Common myeloid progenitor, CD34-positive (primary cell): ENCODE results near the gene GJC3.
"Not testable (repeated sequence)": the region's sequence is repeated elsewhere in the genome, so short reads cannot be mapped to it uniquely, and the experiment has no call there.

Source experiments
- CTCF ChIA-PET: fragments of 350-600 bp; sonication (Branson Sonifier 250); formaldehyde crosslinking; loops from one replicate; lab custom pipeline; 2021; ENCODE audit warnings: antibody characterized with exemption; lab: Charles Lee
- POLR2A ChIA-PET: fragments of 350-600 bp; sonication (Branson Sonifier 250); formaldehyde crosslinking; loops from one replicate; lab custom pipeline; 2021; ENCODE audit warnings: antibody characterized with exemption; lab: Charles Lee
- DNase-seq, 3 donors: peaks; one replicate each; pipeline versions ENCODE4 v3.0.0 to v3.0.0-alpha.2; 2013
- H3K27ac ChIP-seq, 2 experiments: 1 replicate in 1 of 2; 2 replicates in 1 of 2; pipeline ENCODE4 v1.7.0; 2013; ENCODE audit warnings: inconsistent platforms in 2 of 2, low read length in 2 of 2, mild to moderate bottlenecking in 2 of 2, low read depth in 1 of 2, moderate library complexity in 1 of 2; ENCODE audit not compliant: severe bottlenecking in 2 of 2, insufficient read depth in 1 of 2, poor library complexity in 1 of 2
- H3K27me3 ChIP-seq, 5 experiments: replicated peaks in 2 of 5; 1 replicate in 3 of 5; 2 replicates in 2 of 5; pipeline versions ENCODE4 v1.6.1 to v1.7.0; 2013; ENCODE audit warnings: low read length in 4 of 5, mild to moderate bottlenecking in 2 of 5, moderate library complexity in 2 of 5, inconsistent platforms in 1 of 5; ENCODE audit not compliant: insufficient read depth in 5 of 5, control insufficient read depth in 4 of 5
- H3K36me3 ChIP-seq, 4 experiments: 1 replicate in 2 of 4; 2 replicates in 2 of 4; pipeline versions ENCODE4 v1.6.1 to v1.7.0; 2013; ENCODE audit warnings: low read length in 3 of 4, control low read depth in 1 of 4, mild to moderate bottlenecking in 1 of 4; ENCODE audit not compliant: control insufficient read depth in 4 of 4, insufficient read depth in 4 of 4
- H3K4me1 ChIP-seq, 4 experiments: 1 replicate in 3 of 4; 2 replicates in 1 of 4; pipeline versions ENCODE4 v1.6.1 to v1.7.1; 2013; ENCODE audit warnings: low read length in 3 of 4, mild to moderate bottlenecking in 3 of 4, control low read depth in 1 of 4, inconsistent platforms in 1 of 4, moderate library complexity in 1 of 4; ENCODE audit not compliant: control insufficient read depth in 4 of 4, insufficient read depth in 4 of 4; ENCODE audit errors: control extremely low read depth in 1 of 4
- H3K4me3 ChIP-seq, 7 experiments: 1 replicate in 4 of 7; 2 replicates in 3 of 7; pipeline versions ENCODE4 v1.5.1 to v1.7.0; 2013; ENCODE audit warnings: mild to moderate bottlenecking in 7 of 7, low read length in 6 of 7, moderate library complexity in 6 of 7, inconsistent platforms in 2 of 7, low read depth in 2 of 7, control low read depth in 1 of 7; ENCODE audit not compliant: insufficient read depth in 4 of 7, control insufficient read depth in 1 of 7; ENCODE audit errors: extremely low read depth in 1 of 7
- H3K9me3 ChIP-seq, 5 experiments: 1 replicate in 4 of 5; 2 replicates in 1 of 5; pipeline versions ENCODE4 v1.6.1 to v1.7.1; 2013; ENCODE audit warnings: low read length in 4 of 5, mild to moderate bottlenecking in 2 of 5, inconsistent platforms in 1 of 5, low read depth in 1 of 5, moderate library complexity in 1 of 5; ENCODE audit not compliant: control insufficient read depth in 4 of 5, insufficient read depth in 2 of 5; ENCODE audit errors: control extremely low read depth in 1 of 5
- WGBS: methylation state at CpG from one replicate; pipeline ENCODE4 v1.1.5; 2013; ENCODE audit not compliant: insufficient coverage; 5-methylcytosine and 5-hydroxymethylcytosine counted together

GJC3 gene

DNA sequence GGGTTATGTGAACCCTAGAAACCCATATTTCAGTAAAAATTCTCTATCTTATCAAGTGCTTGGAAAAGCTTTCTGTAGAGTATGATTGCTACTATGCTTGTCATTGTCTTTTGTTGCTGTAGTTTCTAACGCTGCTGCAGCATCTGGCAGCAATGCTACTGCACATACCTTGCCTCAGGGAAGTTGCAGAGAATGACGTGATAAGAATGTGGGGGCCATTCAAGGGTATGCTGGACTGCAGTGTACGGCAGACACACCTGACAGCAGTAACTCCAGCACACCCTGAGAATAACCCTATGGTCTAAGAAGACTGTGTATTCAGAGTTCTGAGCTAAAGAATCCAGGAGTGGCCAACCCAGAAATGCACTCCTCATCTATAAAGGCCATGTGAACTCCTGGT lies 30.6 kb downstream of the GJC3 start:
- Histone ChIP-seq H3K27ac (no peak overlapping the region), H3K27me3 (no peaks in the 10 kb centered on the region), H3K4me3 (no peak overlapping the region), H3K4me1 (peaks cover 0 to 3% (median 0%) of the 10 kb centered on the region in 4 experiments), H3K36me3 (peaks cover 17 to 61% (median 40%) of the 10 kb centered on the region in 4 experiments), H3K9me3 (peaks cover 0 to 4% (median 0%) of the 10 kb centered on the region in 5 experiments)
- DNase-seq = no peak
- ChIA-PET CTCF (no interaction called here), POLR2A (no interaction called here)
- WGBS = 93% methylated on average over 3 of the region's 3 CpGs

DNA sequence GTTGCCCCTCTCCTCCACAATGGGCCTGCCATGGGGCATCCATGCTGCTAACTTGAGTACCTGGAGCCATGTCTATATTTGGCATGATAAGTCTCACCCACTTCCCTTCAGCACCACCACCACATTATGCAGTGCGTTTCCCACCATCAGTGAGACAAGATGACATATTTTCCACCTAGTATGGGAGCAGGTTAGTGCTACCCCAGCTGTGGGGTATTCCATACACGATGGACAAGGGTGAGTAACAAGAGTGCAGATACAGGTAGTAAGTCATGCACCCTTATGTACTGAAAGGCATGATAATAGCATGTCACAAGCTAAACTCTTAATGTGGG lies 31.4 kb downstream of the GJC3 start:
- POLR2A ChIA-PET = no interaction called here
- H3K36me3 ChIP-seq = peaks cover 15 to 53% (median 32%) of the 10 kb centered on the region in 4 experiments
- CTCF ChIA-PET = no interaction called here
- peaks cover 0 to 4% (median 0%) of the 10 kb centered on the region in 5 experiments for H3K9me3 ChIP-seq
- H3K27me3 ChIP-seq = no peaks in the 10 kb centered on the region
- DNase-seq = no peak
- no CpG with 5 or more reads among the region's 2 CpGs for WGBS
- H3K4me3 ChIP-seq = no peak overlapping the region
- H3K27ac ChIP-seq = no peak overlapping the region
- peaks cover 0 to 3% (median 0%) of the 10 kb centered on the region in 4 experiments for H3K4me1 ChIP-seq

DNA sequence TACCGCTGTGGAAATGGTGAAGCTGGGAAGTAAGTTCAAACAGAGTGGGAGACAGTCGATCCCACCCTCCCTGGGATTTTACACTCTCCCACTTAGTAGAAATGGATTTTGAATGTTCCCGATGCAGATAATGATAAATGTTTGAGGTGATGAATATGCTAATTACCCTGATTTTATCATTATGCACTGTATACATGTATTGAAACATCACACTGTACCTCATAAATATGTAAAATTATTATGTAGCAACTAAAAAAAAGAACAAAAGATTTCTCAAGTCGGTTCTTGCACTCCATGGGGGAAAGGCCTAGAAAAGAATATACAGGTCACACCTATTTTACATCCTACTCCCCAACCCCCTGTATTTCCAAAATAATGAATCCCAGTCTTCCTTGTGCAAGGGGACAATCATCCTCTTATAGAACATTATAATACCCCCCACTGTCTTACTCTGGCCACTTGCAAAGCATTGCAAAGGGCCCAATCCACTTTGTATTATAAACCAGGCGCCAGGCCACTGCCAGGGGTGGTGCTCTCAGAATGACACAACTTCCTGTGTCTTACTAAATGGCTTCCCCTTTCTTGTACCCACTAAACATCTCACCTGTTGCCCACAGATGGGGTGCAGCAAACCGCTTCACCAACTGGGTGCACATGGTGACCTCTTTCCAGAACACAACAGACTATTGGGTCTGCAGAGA lies 31.9 kb downstream of the GJC3 start:
- Histone ChIP-seq H3K4me3 (no peak overlapping the region), H3K36me3 (peaks cover 11 to 49% (median 28%) of the 10 kb centered on the region in 4 experiments), H3K4me1 (peaks cover 0 to 3% (median 0%) of the 10 kb centered on the region in 4 experiments), H3K27me3 (no peaks in the 10 kb centered on the region), H3K9me3 (peaks cover 0 to 4% (median 0%) of the 10 kb centered on the region in 5 experiments), H3K27ac (no peak overlapping the region)
- CTCF ChIA-PET = no interaction called here
- no peak for DNase-seq
- 100% methylated on average over 2 of the region's 6 CpGs for WGBS
- POLR2A ChIA-PET = no interaction called here

DNA sequence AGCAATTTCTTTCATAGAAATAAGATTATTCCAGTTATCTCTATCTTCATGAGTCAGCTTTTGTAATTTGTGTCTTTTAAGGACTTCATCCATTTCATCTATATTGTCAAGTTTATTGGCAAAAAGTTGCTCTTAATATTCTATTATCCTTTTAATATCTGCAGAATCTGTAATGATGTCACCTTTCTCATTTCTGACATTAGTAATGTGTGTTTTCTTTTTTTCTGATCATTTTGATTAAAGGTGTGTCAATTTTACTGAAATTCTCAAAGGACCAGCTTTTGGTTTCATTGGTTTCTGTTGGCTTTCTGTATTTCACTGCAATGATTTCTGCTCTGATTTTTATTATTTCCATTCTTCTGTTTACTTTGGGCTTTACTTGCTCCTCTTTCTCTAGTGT lies 34.7 kb downstream of the GJC3 start:
- H3K27ac ChIP-seq = no peak overlapping the region
- peaks cover 0 to 8% (median 1%) of the 10 kb centered on the region in 5 experiments for H3K9me3 ChIP-seq
- DNase-seq = no peak
- H3K27me3 ChIP-seq = no peaks in the 10 kb centered on the region
- peaks cover 16 to 46% (median 25%) of the 10 kb centered on the region in 4 experiments for H3K36me3 ChIP-seq
- H3K4me3 ChIP-seq = no peak overlapping the region
- peaks cover 0 to 3% (median 0%) of the 10 kb centered on the region in 4 experiments for H3K4me1 ChIP-seq
- ChIA-PET CTCF (interaction anchor here (0.6 kb wide), 1 partner anchor 406 kb away, joined by 3 read pairs; no protein-coding TSS in a partner anchor), POLR2A (no interaction called here)

DNA sequence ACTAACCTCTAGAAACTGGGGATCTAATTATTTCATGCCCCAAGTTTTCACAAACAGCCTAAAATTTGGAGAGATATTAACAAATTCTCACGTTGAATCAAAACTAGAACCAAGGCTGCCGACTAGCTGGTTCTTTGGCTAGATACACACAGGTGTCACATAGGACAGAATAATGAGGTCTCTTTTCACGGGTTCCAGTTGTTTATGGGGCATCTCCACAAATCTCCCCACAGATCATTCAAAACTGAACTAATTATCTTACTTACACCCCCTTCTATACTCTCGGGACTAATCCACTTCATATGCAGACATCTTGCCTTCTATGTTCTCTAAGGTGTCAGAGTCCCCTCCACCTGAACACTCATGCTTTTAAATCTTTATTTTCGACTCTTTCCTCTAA lies 36.1 kb downstream of the GJC3 start:
- no peak for DNase-seq
- ChIA-PET CTCF (no interaction called here), POLR2A (no interaction called here)
- WGBS = 90% methylated on average over 5 of the region's 5 CpGs
- Histone ChIP-seq H3K4me3 (no peak overlapping the region), H3K9me3 (peaks cover 0 to 12% (median 3%) of the 10 kb centered on the region in 5 experiments), H3K4me1 (peaks cover 0 to 3% (median 0%) of the 10 kb centered on the region in 4 experiments), H3K36me3 (peaks cover 16 to 35% (median 20%) of the 10 kb centered on the region in 4 experiments), H3K27ac (no peak overlapping the region), H3K27me3 (no peaks in the 10 kb centered on the region)

DNA sequence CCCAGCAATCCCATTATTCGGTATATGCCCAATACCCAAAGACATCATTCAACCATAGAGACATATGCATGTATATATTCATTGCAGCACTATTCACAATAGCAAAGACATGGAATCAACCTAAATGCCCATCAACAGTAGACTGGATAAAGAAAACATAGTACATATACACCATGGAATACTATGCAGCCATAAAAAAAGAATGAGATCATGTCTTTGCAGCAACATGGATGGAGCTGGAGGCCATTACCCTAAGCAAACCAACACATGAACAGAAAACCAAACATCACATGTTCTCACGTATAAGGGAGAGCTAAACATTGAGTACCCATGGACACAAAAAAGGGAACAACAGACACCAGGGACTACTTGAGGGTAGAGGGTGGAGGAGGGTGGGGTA lies 39.1 kb downstream of the GJC3 start:
- H3K27me3 ChIP-seq, CTCF ChIA-PET: not testable (repeated sequence)

DNA sequence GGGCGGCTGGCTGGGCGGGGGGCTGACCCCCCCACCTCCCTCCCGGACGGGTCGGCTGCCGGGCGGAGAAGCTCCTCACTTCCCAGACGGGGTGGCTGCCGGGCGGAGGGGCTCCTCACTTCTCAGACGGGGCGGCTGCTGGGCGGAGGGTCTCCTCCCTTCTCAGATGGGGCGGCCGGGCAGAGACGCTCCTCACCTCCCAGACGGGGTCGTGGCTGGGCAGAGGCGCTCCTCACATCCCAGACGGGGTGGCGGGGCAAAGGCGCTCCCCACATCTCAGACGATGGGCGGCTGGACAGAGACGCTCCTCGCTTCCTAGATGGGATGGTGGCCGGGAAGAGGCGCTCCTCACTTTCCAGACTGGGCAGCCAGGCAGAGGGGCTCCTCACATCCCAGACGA lies 41.1 kb downstream of the GJC3 start:
- H3K9me3 ChIP-seq = peaks cover 0 to 15% (median 4%) of the 10 kb centered on the region in 5 experiments
- H3K4me1 ChIP-seq, H3K27me3 ChIP-seq, POLR2A ChIA-PET, H3K27ac ChIP-seq, H3K4me3 ChIP-seq, DNase-seq, CTCF ChIA-PET: not testable (repeated sequence)
- H3K36me3 ChIP-seq = peaks cover 16 to 30% (median 20%) of the 10 kb centered on the region in 4 experiments
- WGBS = no CpG with 5 or more reads among the region's 29 CpGs

More for the DNA sequence above, 39.1 kb downstream of the GJC3 start:
- POLR2A ChIA-PET, DNase-seq, H3K4me1 ChIP-seq, H3K4me3 ChIP-seq, H3K27ac ChIP-seq: not testable (repeated sequence)
- peaks cover 16 to 30% (median 20%) of the 10 kb centered on the region in 4 experiments for H3K36me3 ChIP-seq
- no CpG with 5 or more reads among the region's 2 CpGs for WGBS
- H3K9me3 ChIP-seq = peaks cover 0 to 12% (median 3%) of the 10 kb centered on the region in 5 experiments
